Measurements from ENCODE around the gene LSM7. TPM values are rescaled to one million over a fixed set of nuclear protein-coding genes. Genes with fewer than 3 reads are reported as not detected.

LSM7 gene
- total RNA-seq, 1 experiment from 2014 or later, result 270 TPM

DNA sequence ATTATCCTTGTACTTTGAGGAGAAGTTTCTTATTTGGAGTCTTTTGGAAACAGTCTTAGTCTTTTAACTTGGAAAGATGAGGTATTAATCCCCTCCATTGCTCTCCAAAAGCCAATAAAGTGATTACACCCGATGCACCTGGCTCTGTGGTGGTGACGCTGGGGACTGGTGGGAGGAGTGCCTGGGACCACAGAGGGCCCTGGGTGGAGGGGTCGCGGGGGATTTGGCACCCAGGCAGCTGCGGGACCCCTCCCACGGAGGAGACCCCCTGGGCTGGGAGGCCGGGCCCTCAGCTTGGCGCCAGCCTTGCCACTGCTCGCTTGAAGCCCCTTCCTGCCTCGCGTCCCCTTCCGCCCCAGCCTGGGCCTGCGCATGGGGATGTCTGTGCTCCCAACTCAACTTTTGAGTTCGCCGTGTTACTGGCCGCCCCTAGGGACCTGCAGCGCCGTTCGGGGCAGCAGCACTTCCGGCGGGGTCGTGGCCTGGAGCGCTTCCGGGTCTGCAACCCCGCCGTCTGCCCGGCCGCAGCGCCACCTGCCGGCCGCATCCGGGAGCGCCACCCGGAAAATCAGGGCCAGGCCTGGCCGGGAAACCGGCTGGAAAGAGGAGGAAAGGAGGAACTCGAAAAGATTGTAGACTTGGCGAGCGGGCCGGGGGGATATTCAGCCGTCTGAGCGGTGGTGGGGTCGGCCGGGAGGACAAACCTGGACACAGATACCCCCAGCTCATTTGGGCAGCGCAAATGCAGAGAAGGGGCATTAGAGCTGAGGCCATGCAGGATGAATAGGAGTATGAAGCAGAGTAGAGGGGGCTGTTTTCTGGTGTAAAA is 54.8 kb downstream of the LSM7 start:
- Histone ChIP-seq H3K36me3 (peaks cover 79% of the 10 kb centered on the region), H3K27me3 (replicated peaks) (no peaks in the 10 kb centered on the region), H3K27ac (no peak overlapping the region), H3K4me1 (replicated peaks) (peaks cover 25% of the 10 kb centered on the region), H3K4me3 (0 out of 2 replicates have a peak overlapping the region, but pooled peaks have one; percentile 6), H3K9me3 (replicated peaks) (no peaks in the 10 kb centered on the region)
- peak; percentile 62 to 84 for DNase-seq (ENCODE audit: low read depth in 1 of 2, low spot score in 2 of 2)

Other genes with a start within 250 kb of the LSM7 start
- gene MOB3A, start 232.3 kb downstream of the LSM7 start, total RNA-seq (2014; rRNA removed; shearing (Covaris generic)), result 10.1 and 20.6 TPM in 2 replicates
- gene IZUMO4, start 231.7 kb downstream of the LSM7 start, total RNA-seq (2014; rRNA removed; shearing (Covaris generic)), result 1.9 TPM in 1 of 2 replicates, not detected in the other
- 66.5 and 78.9 TPM in 2 replicates for gene AP3D1, start 177.0 kb downstream of the LSM7 start, total RNA-seq (2014; rRNA removed; shearing (Covaris generic))
- gene DOT1L, start 164.7 kb downstream of the LSM7 start, total RNA-seq (2014; rRNA removed; shearing (Covaris generic)), result 5.9 and 7.8 TPM in 2 replicates
- 91.7 and 116 TPM in 2 replicates for gene PLEKHJ1, start 92.3 kb downstream of the LSM7 start, total RNA-seq (2014; rRNA removed; shearing (Covaris generic))
- 13.8 and 44.9 TPM in 2 replicates for gene SF3A2, start 91.8 kb downstream of the LSM7 start, total RNA-seq (2014; rRNA removed; shearing (Covaris generic))
- 0.58 TPM in 1 of 2 replicates, not detected in the other for gene AMH, start 79.3 kb downstream of the LSM7 start, total RNA-seq (2014; rRNA removed; shearing (Covaris generic))
- not detected in 2 replicates for gene JSRP1, start 72.2 kb downstream of the LSM7 start, total RNA-seq (2014; rRNA removed; shearing (Covaris generic))
- gene PEAK3, start 46.4 kb downstream of the LSM7 start, total RNA-seq (2014; rRNA removed; shearing (Covaris generic)), result not detected in 2 replicates
- not detected in 2 replicates for gene LINGO3, start 20.4 kb downstream of the LSM7 start, total RNA-seq (2014; rRNA removed; shearing (Covaris generic))
- 32.2 and 45.2 TPM in 2 replicates for gene SPPL2B, start 98 bp upstream of the LSM7 start, total RNA-seq (2014; rRNA removed; shearing (Covaris generic))
- not detected in 2 replicates for gene TMPRSS9, start 31.7 kb upstream of the LSM7 start, total RNA-seq (2014; rRNA removed; shearing (Covaris generic))
- 48.8 and 86.2 TPM in 2 replicates for gene TIMM13, start 99.0 kb upstream of the LSM7 start, total RNA-seq (2014; rRNA removed; shearing (Covaris generic))
- gene LMNB2, start 128.4 kb upstream of the LSM7 start, total RNA-seq (2014; rRNA removed; shearing (Covaris generic)), result 275 and 316 TPM in 2 replicates
- gene GADD45B, start 147.5 kb upstream of the LSM7 start, total RNA-seq (2014; rRNA removed; shearing (Covaris generic)), result 112 and 132 TPM in 2 replicates